Effector memory CD8-positive, alpha-beta T cell (primary cell): ENCODE results near the gene BTN1A1.
A peak's percentile ranks its signal among the peaks of the same experiment; 100 is the strongest.

Source experiments
- ATAC-seq: fragments of 150-1000 bp; cut with Tn5 transposase; replicated peaks from 2 replicates; pipeline ENCODE4 v1.10.0; 2021; ENCODE audit warnings: mild to moderate bottlenecking, moderate library complexity
- DNase-seq, 3 experiments: peaks; one replicate each; pipeline ENCODE4 v3.0.0; 2021
- H3K27ac Mint-ChIP-seq, 2 donors: one replicate each; pipeline ENCODE4 v1.8.0; 2022; ENCODE audit warnings: mild to moderate bottlenecking in 2 of 2, mixed read lengths in 2 of 2, moderate library complexity in 2 of 2
- H3K27me3 Mint-ChIP-seq, 2 donors: one replicate each; pipeline ENCODE4 v1.8.0; 2022; ENCODE audit warnings: mixed read lengths in 2 of 2
- H3K36me3 Mint-ChIP-seq: one replicate; pipeline ENCODE4 v1.8.0; 2022; ENCODE audit warnings: mild to moderate bottlenecking, moderate library complexity, mixed read lengths; ENCODE audit not compliant: insufficient read depth
- H3K4me1 Mint-ChIP-seq, 2 donors: one replicate each; pipeline ENCODE4 v1.8.0; 2022; ENCODE audit warnings: low read depth in 2 of 2, mixed read lengths in 2 of 2
- H3K4me3 Mint-ChIP-seq, 2 donors: one replicate each; pipeline ENCODE4 v1.8.0; 2022; ENCODE audit warnings: mild to moderate bottlenecking in 2 of 2, mixed read lengths in 2 of 2, moderate library complexity in 2 of 2
- H3K9me3 Mint-ChIP-seq, 2 donors: one replicate each; pipeline ENCODE4 v1.8.0; 2022; ENCODE audit warnings: mixed read lengths in 2 of 2

Gene BTN1A1

DNA sequence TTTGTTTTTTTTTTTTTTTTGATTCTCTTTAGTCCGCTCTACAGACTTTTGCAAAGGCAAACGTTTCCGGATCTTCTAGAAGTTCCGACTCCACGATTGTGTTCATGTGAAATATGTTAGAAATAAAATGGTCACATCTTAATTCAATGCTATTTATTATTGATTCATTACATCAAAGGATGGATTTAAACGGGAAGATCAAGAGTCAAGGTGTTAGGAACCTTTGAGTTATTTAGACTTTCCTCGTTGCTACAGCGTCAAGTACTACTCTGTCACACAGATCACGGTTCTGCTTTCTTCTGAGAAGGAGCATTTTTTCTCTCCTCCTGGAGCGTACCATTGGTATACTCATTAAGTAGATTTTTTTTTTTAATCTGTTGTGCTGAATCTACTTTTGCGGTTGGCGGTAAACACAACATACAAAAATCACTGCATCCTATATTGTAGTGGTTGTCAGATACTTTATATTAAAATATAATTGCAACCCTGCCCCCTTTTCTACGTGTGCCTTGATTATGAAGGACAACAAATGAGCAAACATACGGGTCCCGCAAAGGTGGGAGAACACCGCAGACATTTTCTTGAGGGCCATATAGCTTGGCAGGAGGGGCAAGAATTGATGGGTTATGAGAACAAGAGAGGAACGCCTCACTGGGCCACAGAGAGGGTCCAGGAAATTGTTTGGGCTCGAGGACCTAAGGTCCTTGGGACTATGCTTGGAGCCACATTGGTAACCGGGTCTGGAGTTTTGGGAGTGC lies 55.6 kb downstream of the BTN1A1 start:
- H3K4me1 Mint-ChIP-seq, result peaks cover 6 to 9% of the 10 kb centered on the region in 2 donors
- peak overlapping the region in 1 of 2 donors; percentile 56 for H3K4me3 Mint-ChIP-seq
- peak overlapping the region; percentile 89 for H3K27ac Mint-ChIP-seq
- no peaks in the 10 kb centered on the region for H3K9me3 Mint-ChIP-seq
- H3K27me3 Mint-ChIP-seq, result no peaks in the 10 kb centered on the region
- DNase-seq, result no peak
- H3K36me3 Mint-ChIP-seq, result peaks cover 3% of the 10 kb centered on the region
- ATAC-seq, result no peak

DNA sequence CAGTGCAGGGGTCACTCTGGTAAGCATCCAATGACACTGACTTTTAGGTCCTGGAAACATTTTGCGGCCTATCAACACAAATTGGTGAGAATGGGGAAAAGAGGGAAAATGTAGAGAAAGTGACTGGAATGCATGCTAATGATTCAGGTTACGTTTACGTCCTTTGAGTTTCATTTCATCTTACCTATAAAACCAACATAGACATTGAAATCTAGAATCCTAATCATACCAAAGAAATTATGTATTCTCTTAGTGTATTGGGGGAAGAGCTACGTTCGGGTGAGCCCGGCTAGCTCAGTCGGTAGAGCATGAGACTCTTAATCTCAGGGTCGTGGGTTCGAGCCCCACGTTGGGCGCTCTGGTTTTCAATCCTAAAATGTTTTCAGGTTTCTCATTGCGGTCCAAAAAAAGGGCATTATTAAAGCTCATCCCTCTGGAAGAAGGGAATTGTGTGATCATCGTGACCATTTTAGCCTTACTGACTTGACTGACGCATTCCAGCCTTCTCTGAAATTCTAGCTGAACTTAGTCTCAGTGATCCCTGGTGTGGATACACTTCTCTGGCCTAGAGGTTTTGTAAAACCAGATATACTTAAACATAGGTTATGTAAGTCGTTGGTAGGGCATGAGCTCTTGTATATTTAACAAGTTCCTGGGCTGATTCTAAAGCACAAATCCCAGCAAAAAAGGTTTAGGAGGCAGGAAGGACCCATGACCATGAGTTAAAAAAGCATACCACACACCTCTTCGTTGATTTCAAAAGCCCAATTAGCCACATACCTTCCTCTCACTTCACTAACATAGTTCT lies 56.4 kb downstream of the BTN1A1 start:
- Mint-ChIP-seq H3K27ac (peak overlapping the region; percentile 89), H3K36me3 (no peaks in the 10 kb centered on the region), H3K27me3 (no peaks in the 10 kb centered on the region), H3K4me1 (peaks cover 2 to 5% of the 10 kb centered on the region in 2 donors), H3K4me3 (peak overlapping the region in 1 of 2 donors; percentile 56), H3K9me3 (no peaks in the 10 kb centered on the region)
- DNase-seq (peak; percentile 25 to 52 (median 28)), ATAC-seq (no peak)
